ENCODE measurements around the gene CEP97. TPM values are rescaled to one million over a fixed set of nuclear protein-coding genes. Genes with fewer than 3 reads are reported as not detected.

Gene CEP97
- total and polyA plus RNA-seq, 2 experiments from 2014 or later: 5.0 to 19.0 TPM

- TF ChIP-seq, protein P1, sequence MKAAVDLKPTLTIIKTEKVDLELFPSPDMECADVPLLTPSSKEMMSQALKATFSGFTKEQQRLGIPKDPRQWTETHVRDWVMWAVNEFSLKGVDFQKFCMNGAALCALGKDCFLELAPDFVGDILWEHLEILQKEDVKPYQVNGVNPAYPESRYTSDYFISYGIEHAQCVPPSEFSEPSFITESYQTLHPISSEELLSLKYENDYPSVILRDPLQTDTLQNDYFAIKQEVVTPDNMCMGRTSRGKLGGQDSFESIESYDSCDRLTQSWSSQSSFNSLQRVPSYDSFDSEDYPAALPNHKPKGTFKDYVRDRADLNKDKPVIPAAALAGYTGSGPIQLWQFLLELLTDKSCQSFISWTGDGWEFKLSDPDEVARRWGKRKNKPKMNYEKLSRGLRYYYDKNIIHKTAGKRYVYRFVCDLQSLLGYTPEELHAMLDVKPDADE (IDR thresholded peaks at IDR 0.05): no peak
- TF ChIP-seq STAT1 (IDR thresholded peaks at IDR 0.05; ENCODE audit: unreplicated experiment) (no peak), CREB1 (CRISPR knock-in tag; IDR thresholded peaks at IDR 0.05; ENCODE audit: low read depth) (no peak), NANOG (IDR thresholded peaks at IDR 0.05; ENCODE audit: borderline replicate concordance) (no peak), JUNB (IDR thresholded peaks at IDR 0.05; ENCODE audit: unreplicated experiment) (no peak), EZH2phosphoT487 (IDR thresholded peaks at IDR 0.05; ENCODE audit: unreplicated experiment) (no peak), ZNF114 (CRISPR knock-in tag; IDR thresholded peaks at IDR 0.05) (no peak), POLR2AphosphoS5 (IDR thresholded peaks at IDR 0.05; ENCODE audit: low read depth) (no peak), ZNF331 (CRISPR knock-in tag; IDR thresholded peaks at IDR 0.05; ENCODE audit: low read depth) (no peak)
- TF ChIP-seq, protein P2, sequence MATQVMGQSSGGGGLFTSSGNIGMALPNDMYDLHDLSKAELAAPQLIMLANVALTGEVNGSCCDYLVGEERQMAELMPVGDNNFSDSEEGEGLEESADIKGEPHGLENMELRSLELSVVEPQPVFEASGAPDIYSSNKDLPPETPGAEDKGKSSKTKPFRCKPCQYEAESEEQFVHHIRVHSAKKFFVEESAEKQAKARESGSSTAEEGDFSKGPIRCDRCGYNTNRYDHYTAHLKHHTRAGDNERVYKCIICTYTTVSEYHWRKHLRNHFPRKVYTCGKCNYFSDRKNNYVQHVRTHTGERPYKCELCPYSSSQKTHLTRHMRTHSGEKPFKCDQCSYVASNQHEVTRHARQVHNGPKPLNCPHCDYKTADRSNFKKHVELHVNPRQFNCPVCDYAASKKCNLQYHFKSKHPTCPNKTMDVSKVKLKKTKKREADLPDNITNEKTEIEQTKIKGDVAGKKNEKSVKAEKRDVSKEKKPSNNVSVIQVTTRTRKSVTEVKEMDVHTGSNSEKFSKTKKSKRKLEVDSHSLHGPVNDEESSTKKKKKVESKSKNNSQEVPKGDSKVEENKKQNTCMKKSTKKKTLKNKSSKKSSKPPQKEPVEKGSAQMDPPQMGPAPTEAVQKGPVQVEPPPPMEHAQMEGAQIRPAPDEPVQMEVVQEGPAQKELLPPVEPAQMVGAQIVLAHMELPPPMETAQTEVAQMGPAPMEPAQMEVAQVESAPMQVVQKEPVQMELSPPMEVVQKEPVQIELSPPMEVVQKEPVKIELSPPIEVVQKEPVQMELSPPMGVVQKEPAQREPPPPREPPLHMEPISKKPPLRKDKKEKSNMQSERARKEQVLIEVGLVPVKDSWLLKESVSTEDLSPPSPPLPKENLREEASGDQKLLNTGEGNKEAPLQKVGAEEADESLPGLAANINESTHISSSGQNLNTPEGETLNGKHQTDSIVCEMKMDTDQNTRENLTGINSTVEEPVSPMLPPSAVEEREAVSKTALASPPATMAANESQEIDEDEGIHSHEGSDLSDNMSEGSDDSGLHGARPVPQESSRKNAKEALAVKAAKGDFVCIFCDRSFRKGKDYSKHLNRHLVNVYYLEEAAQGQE (IDR thresholded peaks at IDR 0.05; ENCODE audit: unreplicated experiment): no peak
- TF ChIP-seq, protein P3, sequence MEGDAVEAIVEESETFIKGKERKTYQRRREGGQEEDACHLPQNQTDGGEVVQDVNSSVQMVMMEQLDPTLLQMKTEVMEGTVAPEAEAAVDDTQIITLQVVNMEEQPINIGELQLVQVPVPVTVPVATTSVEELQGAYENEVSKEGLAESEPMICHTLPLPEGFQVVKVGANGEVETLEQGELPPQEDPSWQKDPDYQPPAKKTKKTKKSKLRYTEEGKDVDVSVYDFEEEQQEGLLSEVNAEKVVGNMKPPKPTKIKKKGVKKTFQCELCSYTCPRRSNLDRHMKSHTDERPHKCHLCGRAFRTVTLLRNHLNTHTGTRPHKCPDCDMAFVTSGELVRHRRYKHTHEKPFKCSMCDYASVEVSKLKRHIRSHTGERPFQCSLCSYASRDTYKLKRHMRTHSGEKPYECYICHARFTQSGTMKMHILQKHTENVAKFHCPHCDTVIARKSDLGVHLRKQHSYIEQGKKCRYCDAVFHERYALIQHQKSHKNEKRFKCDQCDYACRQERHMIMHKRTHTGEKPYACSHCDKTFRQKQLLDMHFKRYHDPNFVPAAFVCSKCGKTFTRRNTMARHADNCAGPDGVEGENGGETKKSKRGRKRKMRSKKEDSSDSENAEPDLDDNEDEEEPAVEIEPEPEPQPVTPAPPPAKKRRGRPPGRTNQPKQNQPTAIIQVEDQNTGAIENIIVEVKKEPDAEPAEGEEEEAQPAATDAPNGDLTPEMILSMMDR (conservative IDR thresholded peaks at IDR 0.05; ENCODE audit: low read depth in 2 of 2): no peak
These were observed 43.9 kb upstream of the CEP97 start (continued) for GRCh38 chr3:101680466-101680865.

GRCh38 chr3:101685050-101685400, 39.4 kb upstream of the CEP97 start:
- DNase-seq (ENCODE audit: low spot score): no peak
- H3K27ac ChIP-seq (ENCODE audit: low read depth): peak overlapping the region; percentile 92
- TF ChIP-seq EZH2 (IDR thresholded peaks at IDR 0.05; ENCODE audit: low read depth, unreplicated experiment) (no peak), CREB1 (CRISPR knock-in tag; IDR thresholded peaks at IDR 0.05; ENCODE audit: low read depth) (no peak), EZH2phosphoT487 (IDR thresholded peaks at IDR 0.05; ENCODE audit: unreplicated experiment) (no peak), ZNF331 (CRISPR knock-in tag; IDR thresholded peaks at IDR 0.05; ENCODE audit: low read depth) (no peak), NANOG (IDR thresholded peaks at IDR 0.05; ENCODE audit: borderline replicate concordance) (no peak), ZNF114 (CRISPR knock-in tag; IDR thresholded peaks at IDR 0.05) (no peak), POLR2AphosphoS5 (IDR thresholded peaks at IDR 0.05; ENCODE audit: low read depth) (no peak), JUNB (IDR thresholded peaks at IDR 0.05; ENCODE audit: unreplicated experiment) (no peak)
- TF ChIP-seq, protein P3 (conservative IDR thresholded peaks at IDR 0.05; ENCODE audit: low read depth in 2 of 2): no peak

More at GRCh38 chr3:101685050-101685400, 39.4 kb upstream of the CEP97 start:
- Mint-ChIP-seq H3K27me3 (ENCODE audit: insufficient read depth, low read depth, poor library complexity) (peaks cover 9% of the 10 kb centered on the region), H3K36me3 (ENCODE audit: low read depth) (peaks cover 66% of the 10 kb centered on the region), H3K4me1 (peaks cover 16% of the 10 kb centered on the region), H3K27ac (peak overlapping the region; percentile 100; the same call in 1 of the 2 replicates), H3K4me3 (peak overlapping the region; percentile 99), H3K9me3 (peaks cover 5% of the 10 kb centered on the region; the same call in 2 of the 3 replicates)
- ATAC-seq: no peak
- no peaks in the 10 kb centered on the region for H3K27me3 ChIP-seq (ENCODE audit: insufficient read depth)
- peaks cover 9% of the 10 kb centered on the region; the same call in 1 of the 2 replicates for H3K4me1 ChIP-seq (ENCODE audit: insufficient read depth)
- no peaks in the 10 kb centered on the region for H3K9me2 ChIP-seq (ENCODE audit: insufficient read depth)
- H3K79me2 ChIP-seq (replicated peaks; ENCODE audit: insufficient read depth): peaks cover 41% of the 10 kb centered on the region
- peaks cover 52% of the 10 kb centered on the region for H3F3A ChIP-seq (replicated peaks; ENCODE audit: low read depth)
- H3K4me3 ChIP-seq: peak overlapping the region; percentile 94
- H2AFZ ChIP-seq: no peak overlapping the region
- peaks cover 30% of the 10 kb centered on the region for H4K20me1 ChIP-seq (replicated peaks; ENCODE audit: insufficient read depth)
- H3K36me3 ChIP-seq (ENCODE audit: insufficient read depth): peaks cover 57% of the 10 kb centered on the region
- peak overlapping the region; percentile 98 for H3K4me2 ChIP-seq
